Stimulated activated CD4-positive, alpha-beta T cell treated with anti-CD3 and anti-CD28 coated beads, Interleukin-12 subunit alpha, Interleukin-12 subunit beta, amount 100 ng/mL, for 4 hours (primary cell): Measurements from ENCODE around the gene CTDSP2.
"Not testable (repeated sequence)": the region's sequence is repeated elsewhere in the genome, so short reads cannot be mapped to it uniquely, and the experiment has no call there.

Experiments
- DNase-seq: peaks from one replicate; pipeline ENCODE4 v3.0.0-alpha.2; 2020

CTDSP2 gene, protein sequence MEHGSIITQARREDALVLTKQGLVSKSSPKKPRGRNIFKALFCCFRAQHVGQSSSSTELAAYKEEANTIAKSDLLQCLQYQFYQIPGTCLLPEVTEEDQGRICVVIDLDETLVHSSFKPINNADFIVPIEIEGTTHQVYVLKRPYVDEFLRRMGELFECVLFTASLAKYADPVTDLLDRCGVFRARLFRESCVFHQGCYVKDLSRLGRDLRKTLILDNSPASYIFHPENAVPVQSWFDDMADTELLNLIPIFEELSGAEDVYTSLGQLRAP

DNA sequence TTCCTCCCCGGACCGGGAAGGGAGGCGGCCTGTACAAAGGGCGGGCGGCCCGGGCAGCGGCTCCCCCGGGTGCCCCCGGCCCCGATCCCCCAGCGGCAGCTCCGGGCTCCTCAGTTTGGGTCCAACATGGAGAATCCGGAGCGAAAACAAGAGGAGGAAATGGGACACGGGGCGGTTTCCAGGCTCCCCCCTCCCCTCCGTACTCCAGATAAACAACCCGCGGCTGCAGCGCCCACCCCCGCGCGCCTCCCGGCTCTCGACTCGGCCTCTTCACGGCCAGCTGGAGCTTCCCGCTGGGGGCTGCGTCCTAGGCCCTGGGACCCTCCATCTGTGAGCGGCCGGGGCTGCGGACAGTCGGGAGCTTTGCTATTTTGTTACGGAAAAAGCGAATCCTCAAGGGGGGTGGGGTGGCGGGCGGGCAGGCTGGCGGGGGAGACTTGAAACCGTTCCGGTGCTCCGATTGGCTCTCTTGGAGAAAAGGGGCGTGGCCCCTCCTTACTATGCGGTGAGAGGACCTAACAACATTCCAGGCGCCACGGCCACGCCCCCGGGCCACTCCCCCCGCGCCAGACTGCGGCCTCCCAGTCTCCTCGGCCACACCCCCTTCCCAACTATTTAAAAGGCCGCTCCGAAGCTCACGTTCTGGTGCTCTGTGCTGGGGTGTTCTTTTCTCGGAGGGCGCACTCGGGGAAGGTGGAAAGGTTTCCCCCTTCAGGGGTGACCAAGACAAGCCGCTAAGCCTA, at the start of gene CTDSP2:
Gene CTDSP2, minus strand, starts transcription at position 153 of the 743 bp plus-strand sequence. CDS start 294 bp downstream, outside the sequence.
- peak; percentile 86 for DNase-seq

DNA sequence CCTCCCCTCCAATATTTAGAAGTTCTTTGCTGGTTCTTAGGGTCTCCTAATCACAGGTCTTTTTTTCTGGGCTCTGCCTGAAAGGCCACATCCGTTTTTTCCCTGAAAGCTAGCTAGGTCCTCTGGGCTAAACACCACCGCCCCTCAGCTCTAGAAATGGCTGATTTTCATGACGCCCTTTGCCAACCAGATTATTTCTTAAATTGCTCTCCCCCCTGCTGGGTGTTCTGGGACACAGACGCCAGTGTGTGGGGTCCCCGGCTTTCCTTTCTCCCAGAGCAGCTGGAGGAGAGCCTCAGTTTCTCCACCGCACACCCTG, 49.5 kb upstream of the CTDSP2 start:
- DNase-seq: no peak

DNA sequence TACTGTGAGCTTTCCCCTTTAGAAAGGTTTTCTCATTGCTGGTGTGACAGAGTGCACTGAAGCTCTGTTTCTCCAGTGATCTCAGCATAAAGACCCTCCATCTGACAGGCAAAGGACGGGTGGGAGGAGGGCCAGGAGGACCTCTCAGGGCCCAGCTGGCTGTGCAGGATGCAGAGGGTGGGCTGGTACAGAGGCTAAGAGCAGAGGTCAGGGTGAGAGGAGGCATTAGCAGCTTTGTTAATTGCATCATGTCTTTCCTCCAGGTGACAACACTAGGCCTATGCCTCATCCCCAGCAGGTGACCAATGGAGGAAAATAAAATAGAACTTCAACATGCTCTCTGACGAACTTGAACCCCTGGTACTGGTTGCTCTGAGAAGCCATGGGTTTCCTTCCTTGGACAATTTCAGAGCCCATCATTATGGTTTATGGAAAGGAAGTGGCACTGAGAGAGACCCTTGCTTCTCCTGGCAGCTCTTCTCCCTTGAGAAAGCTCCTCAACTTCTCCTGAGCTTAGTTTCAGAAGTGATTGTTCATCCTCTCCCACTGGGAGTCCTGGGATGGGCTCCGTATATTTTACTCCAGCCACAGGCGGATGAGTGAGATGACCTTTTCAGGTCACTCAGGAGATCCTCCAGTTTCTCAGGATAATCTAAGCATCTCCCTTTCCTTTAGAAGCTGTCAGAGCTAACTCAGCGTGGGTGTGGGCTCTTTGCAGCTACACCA, 49.0 kb upstream of the CTDSP2 start:
- no peak for DNase-seq

DNA sequence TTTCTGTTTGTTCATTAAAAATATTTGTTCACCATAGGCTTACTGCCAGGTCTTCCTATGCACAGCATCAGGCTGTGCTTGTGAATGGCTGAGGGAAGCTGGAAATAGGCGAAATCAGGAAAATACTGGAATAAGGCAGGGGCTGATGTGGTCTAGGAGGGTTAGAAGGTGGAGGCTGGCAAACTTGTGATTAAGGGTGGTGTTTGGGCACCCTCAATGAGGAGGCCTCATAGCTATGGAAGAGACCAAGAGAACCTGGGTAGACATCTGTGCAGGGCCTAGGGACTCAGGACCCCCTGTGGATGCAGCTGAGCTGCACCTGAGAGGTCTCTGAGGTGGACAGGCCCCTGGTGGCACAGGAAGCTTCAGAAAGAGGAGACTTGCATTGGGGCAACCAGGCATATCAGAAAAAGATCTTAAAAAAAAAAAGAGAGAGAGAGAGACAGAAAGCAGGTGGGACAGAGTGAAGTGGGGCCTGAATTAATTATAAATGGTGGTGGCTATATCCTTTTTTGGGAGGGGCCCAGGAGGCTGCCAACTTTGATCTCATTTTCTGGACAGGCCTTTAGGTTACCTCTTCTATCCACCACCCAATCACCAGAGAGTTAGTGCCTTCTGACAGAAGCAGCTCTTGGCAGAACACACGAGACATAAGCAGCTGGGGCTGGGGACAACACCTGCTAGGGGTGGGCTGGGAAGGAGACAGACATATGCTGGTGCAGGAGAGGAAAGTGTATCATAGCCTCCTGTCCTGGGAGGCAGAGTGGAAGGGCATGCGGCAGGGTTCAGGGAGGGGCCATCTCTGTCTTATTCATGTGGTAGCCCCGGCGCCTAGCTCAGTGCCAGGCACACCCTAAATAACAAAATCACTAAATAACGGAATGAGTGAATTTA, 48.1 kb upstream of the CTDSP2 start:
- no peak for DNase-seq

DNA sequence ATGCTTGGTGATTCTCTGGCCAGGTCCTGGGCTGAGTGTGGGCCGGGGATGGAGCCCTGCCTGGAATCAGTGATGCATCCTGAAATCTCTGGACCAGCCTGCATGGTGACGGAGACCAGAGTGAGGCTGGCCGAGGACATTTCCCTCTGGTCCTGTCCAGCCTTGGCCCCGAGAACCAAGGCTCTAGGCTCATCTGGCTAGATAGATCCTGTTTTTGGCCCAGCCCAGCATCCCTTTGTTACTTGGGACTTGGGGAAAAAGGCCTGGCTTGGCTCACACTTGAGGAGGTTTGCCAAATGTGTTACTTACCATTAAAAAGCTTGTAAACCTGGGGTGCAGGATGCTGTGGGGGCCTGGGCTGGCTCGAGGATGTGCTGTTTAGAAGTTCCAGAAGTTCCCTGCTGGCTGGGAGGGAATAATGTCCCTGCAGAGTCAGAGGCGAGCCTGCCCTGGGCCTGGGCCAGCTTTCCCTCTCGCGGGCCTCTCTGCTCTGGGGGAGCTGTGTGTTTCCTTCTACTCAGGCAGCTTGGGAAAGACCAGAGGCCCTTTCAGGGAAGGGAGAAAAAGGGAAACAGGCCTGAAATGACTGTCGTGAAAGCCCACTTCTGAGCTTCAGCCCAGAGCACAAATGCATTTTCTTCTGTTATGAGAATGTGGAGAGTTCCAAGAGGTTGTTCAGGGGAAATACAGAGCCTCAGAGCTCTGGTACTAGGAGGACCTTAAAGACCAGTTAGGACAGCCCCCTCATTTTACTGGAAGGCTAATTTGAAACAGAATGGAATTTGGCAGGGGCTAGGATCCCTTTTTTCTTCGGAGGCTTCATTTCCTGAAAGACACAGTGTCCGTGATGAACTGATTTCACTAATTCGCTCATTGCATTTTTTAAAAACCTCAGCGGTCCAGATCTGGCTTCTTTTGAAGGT, 47.2 kb upstream of the CTDSP2 start:
- no peak for DNase-seq

DNA sequence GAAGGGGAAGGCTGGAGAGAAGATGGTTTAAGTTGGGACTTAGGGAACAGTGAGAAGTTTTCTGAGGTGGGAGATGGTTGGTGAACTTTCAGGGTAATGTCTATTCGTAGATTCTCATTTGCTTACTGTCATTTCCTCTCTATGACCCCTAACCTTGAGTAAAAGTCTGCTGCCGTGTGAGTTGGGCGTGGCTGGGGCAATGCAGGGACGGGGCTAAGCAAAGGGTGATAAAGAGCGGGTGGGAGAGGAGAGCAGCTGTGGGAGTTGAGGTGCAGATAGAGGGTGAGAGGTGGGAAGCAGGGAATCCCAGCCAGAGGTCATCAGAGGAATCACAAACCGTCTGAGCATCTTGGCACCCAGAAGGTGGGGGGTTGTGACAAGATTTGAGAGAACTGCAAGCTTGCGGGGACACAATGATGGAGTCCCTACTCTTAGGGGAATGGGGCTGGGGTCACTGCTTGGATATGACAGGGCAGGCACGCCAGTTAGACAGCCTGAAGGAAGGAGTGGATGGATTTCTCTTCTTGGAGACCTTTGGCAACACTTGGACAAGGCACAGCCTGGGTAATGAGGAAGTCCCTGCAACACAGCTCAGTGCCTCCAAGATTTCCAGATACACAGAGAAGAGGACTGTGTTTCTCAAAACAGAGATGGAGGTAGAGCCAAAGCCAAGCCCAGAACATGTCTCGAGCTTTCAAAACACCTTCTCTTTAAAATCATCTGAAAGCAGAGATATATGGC, 45.9 kb upstream of the CTDSP2 start:
- no peak for DNase-seq

DNA sequence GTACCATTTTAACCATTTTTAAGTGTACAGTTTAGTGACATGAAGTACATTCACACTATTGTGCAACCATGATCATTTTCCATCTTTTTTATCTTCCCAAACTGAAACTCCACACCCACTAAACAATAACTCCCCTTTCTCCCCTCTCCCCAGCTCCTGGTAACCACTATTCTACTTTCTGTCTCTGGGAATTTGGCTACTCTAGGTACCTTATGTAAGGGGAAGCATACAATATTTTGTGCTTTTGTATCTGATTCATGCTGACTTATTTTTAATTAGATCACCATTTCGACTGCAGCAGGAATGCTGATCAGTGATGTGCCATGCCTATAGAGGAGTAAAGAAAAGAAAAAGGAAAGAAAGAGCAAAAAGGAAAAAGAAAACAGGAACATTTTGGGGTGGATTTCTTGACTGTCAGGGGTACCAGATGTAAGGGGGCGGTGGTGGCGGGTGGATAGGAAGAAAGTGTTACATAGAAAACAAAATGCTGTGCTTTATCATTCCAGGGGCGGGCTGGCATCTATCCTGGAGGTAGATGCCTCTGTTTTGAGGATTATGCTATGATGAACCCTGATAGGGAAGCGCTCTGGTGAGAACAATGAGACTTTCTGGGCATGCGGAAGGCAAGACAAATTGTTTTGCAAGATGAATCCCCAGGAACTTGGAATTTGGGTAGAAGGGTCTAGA, 45.2 kb upstream of the CTDSP2 start:
- no peak for DNase-seq

DNA sequence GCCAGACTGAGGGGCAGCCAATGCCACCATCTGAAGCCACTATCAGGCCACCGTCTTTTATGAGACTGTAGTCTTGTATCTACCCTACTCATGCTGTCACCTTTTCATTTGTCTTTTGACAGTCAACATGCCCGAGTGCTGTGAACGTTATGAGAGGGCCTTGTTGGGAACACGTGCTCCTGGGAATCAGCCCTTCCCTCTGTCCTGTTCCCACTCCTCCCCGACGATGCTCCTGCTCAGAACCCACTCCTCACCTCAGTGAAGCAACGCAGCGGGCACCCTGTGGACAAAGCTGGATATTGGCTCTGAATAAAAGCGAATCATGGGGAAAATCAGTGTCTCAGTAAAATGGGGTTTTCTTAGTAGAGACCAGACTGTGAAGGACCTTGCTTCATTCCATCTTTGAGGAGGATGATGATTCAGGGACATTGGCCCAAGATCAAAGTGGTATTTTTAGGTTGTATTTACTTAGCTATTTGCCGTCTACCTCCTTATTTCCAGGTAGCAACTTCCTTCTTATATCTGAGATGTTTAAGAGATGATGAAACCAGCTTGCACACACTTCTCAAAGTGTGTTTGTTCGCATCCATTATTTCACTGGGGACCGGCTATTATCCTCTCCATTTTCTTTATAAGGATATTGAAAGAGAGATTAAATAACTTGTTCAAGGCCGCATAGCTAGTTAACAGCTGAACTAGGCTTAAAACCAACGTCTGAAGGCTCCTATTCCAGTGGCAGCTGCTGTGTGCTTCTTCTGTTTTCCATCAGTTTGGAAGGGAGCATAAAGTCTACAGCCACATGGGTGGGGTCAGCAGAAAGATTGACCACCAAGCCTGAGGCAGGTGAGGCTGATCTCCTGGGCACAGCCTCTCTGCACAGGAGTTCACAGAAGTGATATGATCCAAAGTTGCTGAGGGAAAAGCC, 43.9 kb upstream of the CTDSP2 start:
- no peak for DNase-seq

DNA sequence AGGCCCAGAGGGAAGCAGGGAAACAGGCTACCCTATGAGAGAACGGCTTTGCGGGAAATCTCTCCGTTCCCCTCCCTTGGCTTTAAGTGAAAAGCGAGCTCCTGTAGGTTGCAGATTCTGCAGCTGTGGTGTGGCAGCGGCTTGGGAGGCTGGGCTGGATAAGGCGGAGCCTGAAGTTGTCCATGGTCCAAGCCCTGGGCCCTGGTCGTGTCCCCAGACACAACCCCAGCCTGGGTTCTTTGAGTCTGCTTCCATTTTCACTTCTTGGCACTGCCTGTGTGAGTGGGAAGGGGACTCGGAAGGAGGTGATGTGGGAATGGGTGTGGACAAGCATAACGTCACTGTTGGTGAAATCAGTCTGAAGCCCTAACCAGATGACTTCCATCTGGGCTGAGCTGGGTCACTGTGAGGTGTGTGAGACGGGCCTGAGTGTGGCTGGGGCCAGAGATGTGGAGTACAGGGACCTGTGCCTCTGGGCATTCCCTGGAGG, 43.0 kb upstream of the CTDSP2 start:
- no peak for DNase-seq

DNA sequence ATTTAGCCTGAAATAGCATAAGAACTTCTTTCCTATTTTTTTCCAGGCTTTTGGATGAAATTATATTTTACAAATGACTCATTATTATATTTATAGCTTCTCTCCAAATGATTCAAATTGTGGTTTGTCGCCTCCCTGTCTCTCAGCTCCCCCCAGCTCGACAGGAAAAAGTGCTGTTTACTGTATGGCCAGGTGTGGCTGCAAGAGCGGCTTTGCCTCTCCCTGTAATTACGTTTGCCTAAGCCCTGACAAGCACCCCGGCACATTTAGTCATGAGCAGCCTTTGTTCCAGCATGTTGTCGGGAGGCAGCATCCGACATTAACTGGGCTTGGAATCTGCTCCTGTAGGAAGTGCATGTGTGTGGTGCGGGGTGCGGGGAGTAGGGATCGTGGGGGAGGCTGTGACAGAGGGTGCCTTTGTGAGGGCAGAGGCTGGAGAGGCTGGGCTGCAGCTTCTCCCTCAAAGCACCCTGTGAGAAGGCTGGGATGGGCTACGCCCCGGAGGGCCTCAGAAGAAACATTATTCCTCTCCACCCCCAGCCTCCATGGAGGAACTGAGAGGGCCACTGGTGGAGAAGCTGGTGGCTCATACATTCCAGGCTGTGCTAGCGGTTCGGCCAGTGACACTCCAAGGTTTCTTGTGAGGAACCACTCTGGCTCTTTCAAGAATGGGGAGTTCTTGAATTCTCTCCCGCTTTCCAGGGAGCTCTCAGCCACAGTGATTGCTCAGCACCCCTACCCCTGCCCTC, 42.1 kb upstream of the CTDSP2 start:
- DNase-seq: no peak

DNA sequence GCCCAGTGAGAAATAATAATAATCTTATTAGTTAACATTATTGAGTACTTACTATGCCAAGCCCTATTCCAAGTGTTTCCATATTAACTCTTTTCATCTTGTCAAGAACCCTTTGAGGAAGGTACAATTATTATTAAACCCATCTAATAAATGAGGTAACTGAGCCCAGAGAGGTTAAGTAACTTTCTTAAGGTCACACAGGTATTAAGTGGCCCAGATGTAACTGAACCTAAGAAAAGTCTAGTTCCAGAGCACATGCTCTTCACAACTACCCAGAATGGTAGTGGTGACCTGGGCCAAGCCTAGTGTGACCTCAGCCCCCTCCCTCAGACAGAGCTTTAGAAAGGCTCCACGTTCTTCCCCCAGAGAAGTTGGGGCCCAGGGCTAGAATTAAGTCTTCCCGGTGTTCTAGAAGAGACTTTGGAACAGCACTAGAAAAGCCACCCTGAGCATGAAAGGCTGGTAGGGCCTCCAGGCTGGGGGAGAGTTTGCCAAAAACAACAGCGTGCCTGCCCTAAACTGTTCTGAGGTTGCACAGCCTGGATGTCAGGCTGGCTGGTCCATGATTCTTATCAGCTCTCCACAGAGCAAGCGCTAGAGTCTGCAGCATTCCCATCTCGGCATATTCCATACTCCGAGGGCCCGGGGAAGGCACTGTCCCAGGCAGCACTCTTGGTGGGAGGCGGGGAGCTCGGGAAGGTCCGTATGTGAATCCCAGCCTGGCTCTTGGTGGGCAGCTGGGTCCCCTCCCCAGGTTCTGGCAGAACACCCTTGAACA, 41.3 kb upstream of the CTDSP2 start:
- DNase-seq: no peak

DNA sequence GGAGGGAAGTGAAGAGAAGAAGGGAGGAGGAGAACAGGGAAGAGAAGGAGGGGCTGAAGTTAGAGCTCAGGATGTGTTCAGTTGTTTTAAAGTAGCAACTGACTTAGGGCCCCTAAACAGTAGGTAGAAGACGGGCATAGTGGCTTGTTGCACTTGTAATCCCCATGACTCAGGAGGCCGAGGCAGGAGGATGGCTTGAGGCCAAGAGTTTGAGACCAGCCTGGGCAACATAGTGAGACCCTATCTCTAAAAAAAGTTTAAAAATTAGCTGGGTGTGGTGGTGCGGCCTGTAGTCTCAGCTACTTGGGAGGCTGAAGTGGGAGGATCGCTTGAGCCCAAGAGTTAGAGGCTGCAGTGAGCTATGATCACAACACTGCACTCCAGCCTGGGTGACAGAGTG, 40.4 kb upstream of the CTDSP2 start:
- DNase-seq: not testable (repeated sequence)

DNA sequence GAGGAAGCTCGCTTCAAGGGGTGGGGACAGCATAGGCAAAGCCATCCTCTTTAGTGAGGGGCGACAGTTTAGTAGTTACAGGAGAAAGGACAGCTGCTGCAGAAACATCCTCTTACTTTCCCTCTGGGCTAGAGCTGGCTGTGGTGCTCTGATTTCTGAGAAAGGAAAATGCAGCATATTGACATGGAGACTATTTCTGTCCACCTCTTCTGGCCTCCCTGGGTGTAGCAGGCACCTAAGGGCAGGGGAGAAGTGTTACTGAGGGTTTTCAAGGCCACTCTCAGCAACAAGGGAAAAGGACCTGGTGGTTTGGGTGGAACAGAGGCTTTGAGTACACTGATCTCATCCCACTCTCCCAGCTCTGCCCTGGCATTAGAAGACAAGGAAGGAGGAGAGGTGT, 40.0 kb upstream of the CTDSP2 start:
- DNase-seq: no peak

DNA sequence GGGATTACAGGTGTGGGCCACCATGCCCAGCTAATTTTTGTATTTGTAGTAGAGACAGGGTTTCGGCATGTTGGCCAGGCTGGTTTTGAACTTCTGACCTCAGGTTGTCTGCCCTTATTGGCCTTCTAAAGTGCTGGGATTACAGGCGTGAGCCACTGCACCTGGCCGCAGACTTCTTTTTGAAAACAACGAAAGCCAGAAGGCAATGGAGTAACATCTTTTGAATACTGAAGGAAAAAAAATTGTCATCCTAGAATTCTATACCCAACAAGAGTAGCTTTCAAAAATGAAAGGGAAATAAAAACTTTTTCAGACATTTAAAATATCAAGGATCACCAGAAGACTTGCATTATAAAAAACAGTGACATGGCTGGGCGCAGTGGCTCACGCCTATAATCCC, 38.7 kb upstream of the CTDSP2 start:
- no peak for DNase-seq

DNA sequence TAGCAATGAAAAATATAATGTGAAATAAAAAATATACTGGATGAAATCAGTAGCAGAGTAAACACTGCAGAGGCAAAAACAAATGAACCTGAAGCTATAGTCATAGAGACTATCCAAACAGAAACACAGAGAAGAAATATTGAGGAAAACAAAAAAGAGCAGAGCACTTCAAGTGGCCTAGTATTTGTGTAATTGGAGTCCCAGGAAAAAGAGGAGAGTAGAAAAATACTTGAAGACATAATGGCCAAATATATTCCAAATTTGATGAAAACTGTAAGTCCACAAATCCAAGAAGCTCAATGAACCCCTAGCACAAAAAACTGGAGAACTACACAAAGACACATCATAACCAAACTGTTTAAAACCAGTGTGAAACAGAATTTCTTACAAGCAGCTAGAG, 37.2 kb upstream of the CTDSP2 start:
- no peak for DNase-seq

DNA sequence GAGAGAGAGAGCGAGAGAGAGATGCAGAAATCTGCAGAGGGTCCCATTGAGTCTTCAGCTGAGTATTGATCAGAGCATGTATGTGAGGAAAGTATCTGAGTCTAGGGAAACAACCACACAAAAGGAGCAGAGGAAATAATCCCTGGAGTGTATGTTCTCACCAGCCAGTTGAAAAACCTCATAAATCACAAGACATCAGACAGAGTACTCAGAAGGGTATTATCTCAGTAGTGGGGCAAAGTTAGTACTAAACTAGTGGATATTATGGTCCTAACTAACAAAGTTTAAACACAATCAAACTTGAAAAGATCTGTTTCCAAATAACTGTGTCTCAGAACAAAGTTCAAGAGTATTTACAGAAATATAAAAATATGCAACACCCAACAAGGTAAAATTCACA, 36.5 kb upstream of the CTDSP2 start:
- no peak for DNase-seq

DNA sequence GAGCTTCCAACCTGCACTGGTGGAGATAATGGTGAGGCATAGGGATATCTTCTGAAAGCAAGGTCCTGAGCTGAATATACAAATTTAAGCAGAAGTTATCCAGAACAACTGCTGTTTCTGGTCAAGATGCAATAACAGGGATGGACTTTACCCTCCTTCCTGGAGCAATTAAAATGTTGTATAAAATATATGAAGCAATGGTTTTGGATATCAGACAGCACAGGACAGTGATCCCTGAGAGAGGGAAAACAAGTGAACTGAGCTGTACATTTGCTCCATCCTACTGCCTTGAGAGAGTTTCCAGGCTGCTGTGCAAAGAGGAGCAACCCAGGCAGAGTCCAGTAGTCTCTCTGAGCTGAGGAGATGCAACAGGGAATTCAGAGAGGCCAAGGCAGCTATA, 36.0 kb upstream of the CTDSP2 start:
- DNase-seq: no peak

DNA sequence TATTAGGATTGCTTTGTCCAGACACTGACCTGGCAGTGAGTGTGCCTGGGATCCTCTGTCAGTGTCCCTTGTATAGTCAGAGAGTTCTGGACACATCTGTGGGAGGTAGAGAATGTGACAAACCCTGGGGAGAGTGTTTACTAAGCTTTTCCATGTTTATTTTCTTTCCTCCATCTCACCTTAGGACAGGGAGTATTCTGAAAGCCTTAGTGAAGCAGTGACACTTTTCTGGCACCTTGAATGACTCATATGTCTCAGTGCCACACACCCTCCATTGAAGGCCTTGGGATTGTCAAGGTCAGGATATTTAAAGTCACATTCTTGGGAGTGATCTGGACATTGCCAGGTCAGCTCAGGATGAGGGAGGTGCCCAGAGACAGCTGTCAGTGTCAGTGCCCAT, 34.9 kb upstream of the CTDSP2 start:
- DNase-seq: no peak
